Measurements from ENCODE around the gene TBC1D17.

Gene TBC1D17

DNA sequence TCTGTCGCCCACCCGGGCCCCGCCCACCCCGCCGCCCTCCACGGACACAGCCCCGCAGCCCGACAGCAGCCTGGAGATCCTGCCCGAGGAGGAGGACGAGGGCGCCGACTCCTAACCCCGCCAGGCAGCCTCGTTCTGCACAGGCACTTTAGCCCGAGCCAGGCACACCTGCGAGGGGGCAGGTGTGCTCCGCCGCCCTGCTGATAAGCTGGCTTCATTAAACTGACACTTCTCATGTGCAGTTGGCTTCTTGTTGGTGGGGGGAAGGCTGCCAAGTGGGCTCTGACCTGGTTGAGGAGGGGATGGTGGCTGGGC, 11.0 kb downstream of the TBC1D17 start:
- no peaks in the 10 kb centered on the region for H3K9me3 ChIP-seq (ENCODE audit: insufficient read depth, low read length)
- no peak overlapping the region for H2AFZ ChIP-seq (ENCODE audit: low read depth, low read length, severe bottlenecking)
- H3K9me2 ChIP-seq (replicated peaks; ENCODE audit: insufficient read depth, low read length) = no peaks in the 10 kb centered on the region
- peak overlapping the region; percentile 31 for H3K27ac ChIP-seq (ENCODE audit: low read depth, low read length)
- peaks cover 7% of the 10 kb centered on the region; the same call in 1 of the 2 replicates for H3F3A ChIP-seq (ENCODE audit: insufficient read depth)
- no peaks in the 10 kb centered on the region for H3K79me2 ChIP-seq (ENCODE audit: insufficient read depth, low read length)
- peak overlapping the region; percentile 41 for H3K4me2 ChIP-seq (ENCODE audit: low read depth, low read length, poor library complexity, severe bottlenecking)
- H3K27me3 ChIP-seq (ENCODE audit: low read length) = no peaks in the 10 kb centered on the region
- TF ChIP-seq, protein P1, sequence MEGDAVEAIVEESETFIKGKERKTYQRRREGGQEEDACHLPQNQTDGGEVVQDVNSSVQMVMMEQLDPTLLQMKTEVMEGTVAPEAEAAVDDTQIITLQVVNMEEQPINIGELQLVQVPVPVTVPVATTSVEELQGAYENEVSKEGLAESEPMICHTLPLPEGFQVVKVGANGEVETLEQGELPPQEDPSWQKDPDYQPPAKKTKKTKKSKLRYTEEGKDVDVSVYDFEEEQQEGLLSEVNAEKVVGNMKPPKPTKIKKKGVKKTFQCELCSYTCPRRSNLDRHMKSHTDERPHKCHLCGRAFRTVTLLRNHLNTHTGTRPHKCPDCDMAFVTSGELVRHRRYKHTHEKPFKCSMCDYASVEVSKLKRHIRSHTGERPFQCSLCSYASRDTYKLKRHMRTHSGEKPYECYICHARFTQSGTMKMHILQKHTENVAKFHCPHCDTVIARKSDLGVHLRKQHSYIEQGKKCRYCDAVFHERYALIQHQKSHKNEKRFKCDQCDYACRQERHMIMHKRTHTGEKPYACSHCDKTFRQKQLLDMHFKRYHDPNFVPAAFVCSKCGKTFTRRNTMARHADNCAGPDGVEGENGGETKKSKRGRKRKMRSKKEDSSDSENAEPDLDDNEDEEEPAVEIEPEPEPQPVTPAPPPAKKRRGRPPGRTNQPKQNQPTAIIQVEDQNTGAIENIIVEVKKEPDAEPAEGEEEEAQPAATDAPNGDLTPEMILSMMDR (IDR thresholded peaks at IDR 0.05; ENCODE audit: insufficient read depth, low read length, poor library complexity, severe bottlenecking) = no peak
- TF ChIP-seq EZH2phosphoT487 (conservative IDR thresholded peaks at IDR 0.05; ENCODE audit: low read length) = no peak
- no peak overlapping the region for H3K9ac ChIP-seq (ENCODE audit: low read length)
- peak overlapping the region; percentile 26 for H3K4me3 ChIP-seq (ENCODE audit: insufficient read depth, low read length, poor library complexity, severe bottlenecking)
- no peaks in the 10 kb centered on the region for H3K36me3 ChIP-seq (ENCODE audit: low read length)
- no peaks in the 10 kb centered on the region for H4K20me1 ChIP-seq (ENCODE audit: low read depth, low read length)

DNA sequence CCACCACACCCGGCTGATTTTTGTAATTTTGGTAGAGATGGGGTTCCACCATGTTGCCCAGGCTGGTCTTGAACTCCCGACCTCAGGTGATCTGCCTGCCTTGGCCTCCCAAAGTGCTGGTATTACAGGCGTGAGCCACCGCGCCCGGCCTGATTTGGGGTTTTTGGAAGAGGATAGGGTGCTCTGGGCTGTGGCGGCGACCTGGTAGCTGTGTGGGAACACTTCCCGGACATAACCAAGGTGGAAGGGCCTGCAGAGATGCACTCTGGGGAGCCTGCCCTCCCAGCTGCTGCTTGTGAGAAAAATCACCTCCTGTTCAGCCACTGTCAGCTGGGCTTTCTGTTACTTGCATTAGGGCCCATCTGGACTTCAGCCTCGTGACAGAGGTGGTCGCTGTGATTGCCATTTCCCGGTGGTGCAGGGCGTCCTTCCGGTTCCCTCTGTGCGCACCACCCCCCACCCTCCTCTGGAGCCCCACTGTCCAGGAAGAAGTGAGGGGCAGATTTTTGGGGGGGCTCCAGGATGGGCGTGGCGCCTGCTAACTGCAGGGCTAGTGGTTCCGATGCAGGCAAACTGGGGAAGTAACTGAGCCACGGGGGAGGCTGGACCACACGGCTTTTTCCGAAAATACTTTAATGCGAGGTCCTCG, 11.7 kb downstream of the TBC1D17 start:
- TF ChIP-seq, protein P1 (IDR thresholded peaks at IDR 0.05; ENCODE audit: insufficient read depth, low read length, poor library complexity, severe bottlenecking) = no peak
- TF ChIP-seq EZH2phosphoT487 (conservative IDR thresholded peaks at IDR 0.05; ENCODE audit: low read length) = no peak

DNA sequence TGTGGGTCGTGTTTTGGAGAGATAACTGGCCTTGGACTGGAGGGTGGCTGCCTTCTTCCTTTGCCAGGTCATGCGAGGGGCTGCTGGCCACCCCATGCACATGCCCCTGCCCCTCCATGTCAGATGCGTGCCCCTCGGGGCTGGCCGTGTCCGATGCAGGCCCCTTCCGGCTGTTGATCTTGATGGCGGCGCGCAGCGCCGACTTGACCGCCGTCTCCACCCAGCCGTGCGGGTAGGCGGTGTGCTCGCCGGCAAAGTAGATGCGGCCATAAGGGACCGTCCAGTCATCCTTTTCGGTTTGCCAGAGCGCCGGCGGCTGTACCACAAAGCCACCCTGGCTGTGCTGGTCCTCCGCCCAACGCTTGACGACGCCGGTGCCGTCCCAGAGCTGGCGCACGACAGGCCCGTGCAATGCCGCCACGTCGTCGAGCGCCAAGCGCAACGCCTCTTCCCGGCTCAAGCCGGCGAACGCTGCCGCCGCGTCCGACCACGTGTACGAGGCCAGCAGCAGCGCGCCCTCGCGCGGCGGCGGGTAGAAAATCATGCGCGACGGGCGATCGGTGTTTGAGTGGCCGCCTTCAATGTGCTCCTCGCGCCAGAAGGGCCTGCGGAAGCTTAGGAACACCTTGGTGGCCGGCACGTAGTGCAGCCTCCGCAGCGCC, 12.3 kb downstream of the TBC1D17 start:
- no peaks in the 10 kb centered on the region for H4K20me1 ChIP-seq (ENCODE audit: low read depth, low read length)
- no peak overlapping the region for H3K9ac ChIP-seq (ENCODE audit: low read length)
- H3K9me3 ChIP-seq (ENCODE audit: insufficient read depth, low read length) = no peaks in the 10 kb centered on the region
- no peaks in the 10 kb centered on the region for H3K36me3 ChIP-seq (ENCODE audit: low read length)
- H2AFZ ChIP-seq (ENCODE audit: low read depth, low read length, severe bottlenecking) = no peak overlapping the region
- H3K79me2 ChIP-seq (ENCODE audit: insufficient read depth, low read length) = no peaks in the 10 kb centered on the region
- H3K27ac ChIP-seq (ENCODE audit: low read depth, low read length) = no peak overlapping the region
- H3K4me3 ChIP-seq (ENCODE audit: insufficient read depth, low read length, poor library complexity, severe bottlenecking) = peak overlapping the region; percentile 38
- H3K9me2 ChIP-seq (replicated peaks; ENCODE audit: insufficient read depth, low read length) = no peaks in the 10 kb centered on the region
- H3K4me2 ChIP-seq (ENCODE audit: low read depth, low read length, poor library complexity, severe bottlenecking) = peak overlapping the region; percentile 52
- H3F3A ChIP-seq (ENCODE audit: insufficient read depth) = peaks cover 7% of the 10 kb centered on the region; the same call in 1 of the 2 replicates
- H3K27me3 ChIP-seq (ENCODE audit: low read length) = no peaks in the 10 kb centered on the region
- TF ChIP-seq EZH2phosphoT487 (conservative IDR thresholded peaks at IDR 0.05; ENCODE audit: low read length) = no peak
- TF ChIP-seq, protein P1 (IDR thresholded peaks at IDR 0.05; ENCODE audit: insufficient read depth, low read length, poor library complexity, severe bottlenecking) = no peak

More for the DNA sequence above, 11.7 kb downstream of the TBC1D17 start:
- Histone ChIP-seq H3K79me2 (ENCODE audit: insufficient read depth, low read length) (no peaks in the 10 kb centered on the region), H3K4me3 (ENCODE audit: insufficient read depth, low read length, poor library complexity, severe bottlenecking) (no peak overlapping the region), H3K9me3 (ENCODE audit: insufficient read depth, low read length) (no peaks in the 10 kb centered on the region), H3K36me3 (ENCODE audit: low read length) (no peaks in the 10 kb centered on the region), H3K9me2 (replicated peaks; ENCODE audit: insufficient read depth, low read length) (no peaks in the 10 kb centered on the region), H3K9ac (ENCODE audit: low read length) (no peak overlapping the region), H3K27me3 (ENCODE audit: low read length) (no peaks in the 10 kb centered on the region), H3K27ac (ENCODE audit: low read depth, low read length) (peak overlapping the region; percentile 31), H3K4me2 (ENCODE audit: low read depth, low read length, poor library complexity, severe bottlenecking) (no peak overlapping the region), H3F3A (ENCODE audit: insufficient read depth) (peaks cover 7% of the 10 kb centered on the region; the same call in 1 of the 2 replicates), H4K20me1 (ENCODE audit: low read depth, low read length) (no peaks in the 10 kb centered on the region), H2AFZ (ENCODE audit: low read depth, low read length, severe bottlenecking) (no peak overlapping the region)

Data from SU-DHL-6 (cell line).